NCI-H446 treated with DMSO at 0.1 percent for 48 hours (cell line): ENCODE measurements around the gene SPATA2.
"Not testable (repeated sequence)": the region's sequence is repeated elsewhere in the genome, so short reads cannot be mapped to it uniquely, and the experiment has no call there.

ENCODE experiments used
- DNase-seq: peaks from one replicate; lab custom pipeline; 2025; lab: John Stamatoyannopoulos, UW

The SPATA2 gene

GRCh38 chr20:49904440-49905214, 10.7 kb downstream of the SPATA2 start:
- DNase-seq = no peak

GRCh38 chr20:49901588-49901987, 13.7 kb downstream of the SPATA2 start:
- no peak for DNase-seq

- no peak for DNase-seq
Measured at GRCh38 chr20:49899541-49900383, 15.6 kb downstream of the SPATA2 start.

- DNase-seq = no peak
Measured at GRCh38 chr20:49896204-49896603, 19.1 kb downstream of the SPATA2 start.

GRCh38 chr20:49895474-49896093, 19.7 kb downstream of the SPATA2 start:
- not testable (repeated sequence) for DNase-seq

GRCh38 chr20:49894073-49894470, 21.3 kb downstream of the SPATA2 start:
- no peak for DNase-seq

- DNase-seq = no peak
Measured at GRCh38 chr20:49893242-49894072, 21.9 kb downstream of the SPATA2 start.

- DNase-seq = no peak
Measured at GRCh38 chr20:49892817-49893216, 22.5 kb downstream of the SPATA2 start.

GRCh38 chr20:49892260-49892659, 23.1 kb downstream of the SPATA2 start:
- no peak for DNase-seq

GRCh38 chr20:49891476-49892110, 23.7 kb downstream of the SPATA2 start:
- no peak for DNase-seq

- DNase-seq = no peak
Measured at GRCh38 chr20:49890471-49891361, 24.6 kb downstream of the SPATA2 start.

GRCh38 chr20:49889935-49890333, 25.4 kb downstream of the SPATA2 start:
- DNase-seq = no peak

- no peak for DNase-seq
Measured at GRCh38 chr20:49889001-49889934, 26.1 kb downstream of the SPATA2 start.

- DNase-seq = peak; percentile 3
Measured at GRCh38 chr20:49888212-49889000, 26.9 kb downstream of the SPATA2 start.

- no peak for DNase-seq
Measured at GRCh38 chr20:49887251-49888211, 27.8 kb downstream of the SPATA2 start.

- no peak for DNase-seq
Measured at GRCh38 chr20:49886571-49887213, 28.6 kb downstream of the SPATA2 start.
